Panc1 (cell line): ENCODE data around the gene IRGQ. TPM values are rescaled to one million over a fixed set of nuclear protein-coding genes. Genes with fewer than 3 reads are reported as not detected.

Experiments
- ATAC-seq: fragments of 200-7000 bp; cut with Tn5 transposase; 2 replicates; pipeline ENCODE4 v1.9.1; 2020; ENCODE audit warnings: mild to moderate bottlenecking, moderate library complexity
- BruUV-seq: library from RNA; stranded (reverse); fragments of 400-500 nt; replicated peaks from 2 replicates; lab custom pipeline; 2021; lab: Mats Ljungman, UMichigan
- CTCF ChIA-PET: fragments of 300-600 bp; sonication (Branson Sonifier 250); formaldehyde crosslinking; loops from one replicate; lab custom pipeline; 2022; ENCODE audit warnings: antibody characterized with exemption; lab: Charles Lee
- POLR2A ChIA-PET: fragments of 300-600 bp; sonication (Branson Sonifier 250); formaldehyde crosslinking; loops from one replicate; lab custom pipeline; 2022; ENCODE audit warnings: antibody characterized with exemption; lab: Charles Lee
- DNase-seq: peaks from one replicate; pipeline ENCODE4 v3.0.0-alpha.2; 2010; ENCODE audit warnings: low read depth, low spot score
- H3K27ac ChIP-seq: 2 replicates; pipeline ENCODE4 v1.5.1; 2011; ENCODE audit warnings: mild to moderate bottlenecking, low read length, inconsistent platforms
- H3K27me3 ChIP-seq: fragments of 200-500 bp; sonication (Bioruptor generic); 2 replicates; pipeline ENCODE4 v1.6.0; 2014; ENCODE audit warnings: low read length, inconsistent platforms; ENCODE audit not compliant: control insufficient read depth, insufficient read depth
- H3K36me3 ChIP-seq: fragments of 200-500 bp; sonication (Bioruptor generic); 2 replicates; pipeline ENCODE4 v1.5.1; 2014; ENCODE audit warnings: inconsistent platforms, mild to moderate bottlenecking, low read length, moderate library complexity; ENCODE audit not compliant: control insufficient read depth, insufficient read depth
- H3K4me1 ChIP-seq: 2 replicates; pipeline ENCODE4 v1.5.1; 2011; ENCODE audit warnings: inconsistent platforms, mild to moderate bottlenecking, low read length, moderate library complexity; ENCODE audit not compliant: control insufficient read depth, insufficient read depth
- H3K4me3 ChIP-seq, 2 experiments: 2 replicates each; pipeline ENCODE4 v1.5.1; 2011 to 2012; ENCODE audit warnings: low read depth in 2 of 2, low read length in 2 of 2, mild to moderate bottlenecking in 2 of 2, inconsistent platforms in 1 of 2, moderate library complexity in 1 of 2
- H3K9me3 ChIP-seq: fragments of 200-500 bp; sonication (Bioruptor generic); 2 replicates; pipeline ENCODE4 v1.5.1; 2014; ENCODE audit warnings: low read depth, mild to moderate bottlenecking, inconsistent platforms, low read length, moderate library complexity; ENCODE audit not compliant: control insufficient read depth, insufficient read depth
- CTCF ChIP-seq: fragments of 450-650 bp; IDR thresholded peaks from 2 replicates; pipeline ENCODE4 v1.5.1; 2017; ENCODE audit warnings: mild to moderate bottlenecking
- POLR2AphosphoS5 ChIP-seq: IDR thresholded peaks from 2 replicates; pipeline ENCODE4 v1.6.1; 2012; ENCODE audit warnings: mild to moderate bottlenecking, low read depth, low read length, moderate library complexity
- REST ChIP-seq, 2 experiments: IDR thresholded peaks; 2 replicates each; pipeline ENCODE4 v1.6.1; 2011 to 2012; ENCODE audit warnings: low read depth in 2 of 2, control low read depth in 1 of 2, low read length in 1 of 2, mild to moderate bottlenecking in 1 of 2, moderate library complexity in 1 of 2; ENCODE audit not compliant: insufficient read depth in 1 of 2
- SIN3A ChIP-seq: IDR thresholded peaks from 2 replicates; pipeline ENCODE4 v1.6.1; 2012; ENCODE audit warnings: low read depth, mild to moderate bottlenecking, low read length, moderate library complexity, borderline replicate concordance; ENCODE audit not compliant: insufficient read depth
- TCF7L2 ChIP-seq: IDR thresholded peaks from 2 replicates; pipeline ENCODE4 v1.6.1; 2011; ENCODE audit warnings: mild to moderate bottlenecking, low read depth, low read length, inconsistent platforms
- in situ Hi-C: cut with HindIII; loops from 2 replicates; pipeline ENCODE4 v1.10.0; 2016; ENCODE audit warnings: low sequenced_read_pairs, low pct_unique_long_range_greater_than_20kb
- intact Hi-C: fragments of 100-400 bp; cut with micrococcal nuclease; formaldehyde crosslinking; loops from one replicate; pipeline ENCODE4 v1.10.0; 2022; ENCODE audit not compliant: unreplicated experiment
- total RNA-seq: library from RNA; stranded (reverse); gene quantifications from one replicate; pipeline ENCODE4 v1.2.1, GENCODE V29; 2021; ENCODE audit not compliant: unreplicated experiment

The IRGQ gene
- total RNA-seq, 1 experiment from 2014 or later: 20.4 TPM

- ATAC-seq (no peak), DNase-seq (no peak)
- Histone ChIP-seq H3K27me3 (no peaks in the 10 kb centered on the region), H3K4me1 (peaks cover 3% of the 10 kb centered on the region; the same call in 1 of the 2 replicates), H3K9me3 (no peaks in the 10 kb centered on the region), H3K36me3 (peaks cover 7% of the 10 kb centered on the region; the same call in 1 of the 2 replicates), H3K27ac (no peak overlapping the region), H3K4me3 (no peak overlapping the region)
- no peak for TF ChIP-seq REST (IDR thresholded peaks at IDR 0.05; ENCODE audit: insufficient read depth in 1 of 2, low read depth in 2 of 2, low read length in 1 of 2)
- TF ChIP-seq POLR2AphosphoS5: no peak
- TF ChIP-seq SIN3A: no peak
- TF ChIP-seq CTCF: no peak
- TF ChIP-seq TCF7L2: no peak
- BruUV-seq: no TSS peak
- ChIA-PET POLR2A (no interaction called here), CTCF (no interaction called here)
- intact Hi-C loops: no loop called here
- in situ Hi-C loops: no loop called here
These were observed 23.8 kb downstream of the IRGQ start for GRCh38 chr19:43572171-43572588.

GRCh38 chr19:43570174-43570791 is 25.7 kb downstream of the IRGQ start:
- H3K27ac ChIP-seq: no peak overlapping the region
- ATAC-seq: no peak
- no peak overlapping the region for H3K4me3 ChIP-seq
- H3K36me3 ChIP-seq: peaks cover 7% of the 10 kb centered on the region; the same call in 1 of the 2 replicates
- in situ Hi-C loops: no loop called here
- no peaks in the 10 kb centered on the region for H3K27me3 ChIP-seq
- TF ChIP-seq REST (IDR thresholded peaks at IDR 0.05; ENCODE audit: insufficient read depth in 1 of 2, low read depth in 2 of 2, low read length in 1 of 2): no peak
- TF ChIP-seq TCF7L2: no peak
- TF ChIP-seq CTCF: no peak
- POLR2A ChIA-PET: no interaction called here
- no peaks in the 10 kb centered on the region for H3K9me3 ChIP-seq
- peaks cover 3% of the 10 kb centered on the region; the same call in 1 of the 2 replicates for H3K4me1 ChIP-seq
- BruUV-seq: no TSS peak
- intact Hi-C loops: no loop called here
- CTCF ChIA-PET: no interaction called here
- no peak for DNase-seq
